Trophoblast cell (in vitro differentiated cells and primary cell): ENCODE measurements around the gene SLC9A1.

Experiments used
- DNase-seq, 2 donors: peaks; one replicate each; pipeline ENCODE4 v3.0.0-alpha.2; 2016
- H2AFZ ChIP-seq: 2 replicates; pipeline ENCODE4 v1.6.1; 2013; ENCODE audit warnings: low read length, moderate library complexity, mild to moderate bottlenecking; ENCODE audit not compliant: insufficient read depth, poor library complexity
- H2AK5ac ChIP-seq: 2 replicates; pipeline ENCODE4 v1.6.1; 2013; ENCODE audit warnings: mild to moderate bottlenecking, low read length
- H2BK120ac ChIP-seq: 2 replicates; pipeline ENCODE4 v1.6.1; 2013; ENCODE audit warnings: low read length, mild to moderate bottlenecking, moderate library complexity; ENCODE audit not compliant: insufficient read depth, poor library complexity
- H2BK12ac ChIP-seq: 2 replicates; pipeline ENCODE4 v1.6.1; 2013; ENCODE audit warnings: mild to moderate bottlenecking, low read length, moderate library complexity
- H2BK5ac ChIP-seq: 2 replicates; pipeline ENCODE4 v1.6.1; 2013; ENCODE audit warnings: low read length, low read depth, moderate library complexity, mild to moderate bottlenecking; ENCODE audit not compliant: poor library complexity
- H3K14ac ChIP-seq: 2 replicates; pipeline ENCODE4 v1.6.1; 2013; ENCODE audit warnings: mild to moderate bottlenecking, low read length
- H3K18ac ChIP-seq: 2 replicates; pipeline ENCODE4 v1.6.1; 2013; ENCODE audit warnings: mild to moderate bottlenecking, low read length
- H3K23ac ChIP-seq: 2 replicates; pipeline ENCODE4 v1.6.1; 2013; ENCODE audit warnings: low read length
- H3K27ac ChIP-seq: 2 replicates; pipeline ENCODE4 v1.5.1; 2013; ENCODE audit warnings: low read depth, mild to moderate bottlenecking, inconsistent platforms, low read length, moderate library complexity
- H3K27me3 ChIP-seq: 2 replicates; pipeline ENCODE4 v1.6.1; 2013; ENCODE audit warnings: inconsistent platforms, mild to moderate bottlenecking, low read length, moderate library complexity; ENCODE audit not compliant: insufficient read depth
- H3K36me3 ChIP-seq, 2 experiments: 1 replicate in 1 of 2; 2 replicates in 1 of 2; pipeline ENCODE4 v1.6.1; 2013; ENCODE audit warnings: low read length in 2 of 2, mild to moderate bottlenecking in 2 of 2, moderate library complexity in 1 of 2; ENCODE audit not compliant: insufficient read depth in 2 of 2, control insufficient read depth in 1 of 2
- H3K4ac ChIP-seq: 2 replicates; pipeline ENCODE4 v1.6.1; 2013; ENCODE audit warnings: low read depth, mild to moderate bottlenecking, low read length, moderate library complexity
- H3K4me1 ChIP-seq, 2 experiments: 1 replicate in 1 of 2; 2 replicates in 1 of 2; pipeline ENCODE4 v1.6.1; 2013; ENCODE audit warnings: low read length in 2 of 2, mild to moderate bottlenecking in 2 of 2, moderate library complexity in 1 of 2; ENCODE audit not compliant: insufficient read depth in 2 of 2, control insufficient read depth in 1 of 2
- H3K4me2 ChIP-seq: 2 replicates; pipeline ENCODE4 v1.6.1; 2013; ENCODE audit warnings: inconsistent platforms, mild to moderate bottlenecking, low read length, moderate library complexity
- H3K4me3 ChIP-seq: 2 replicates; pipeline ENCODE4 v1.5.1; 2013; ENCODE audit warnings: mild to moderate bottlenecking, low read depth, low read length, inconsistent platforms
- H3K79me1 ChIP-seq: one replicate; pipeline ENCODE4 v1.6.1; 2013; ENCODE audit warnings: low read length
- H3K79me2 ChIP-seq: 2 replicates; pipeline ENCODE4 v1.6.1; 2013; ENCODE audit warnings: low read length, mild to moderate bottlenecking; ENCODE audit not compliant: control insufficient read depth, insufficient read depth, poor library complexity
- H3K9ac ChIP-seq: 2 replicates; pipeline ENCODE4 v1.6.1; 2013; ENCODE audit warnings: mild to moderate bottlenecking, low read length
- H3K9me3 ChIP-seq: 2 replicates; pipeline ENCODE4 v1.6.1; 2013; ENCODE audit warnings: low read depth, mild to moderate bottlenecking, control low read depth, inconsistent platforms, low read length; ENCODE audit not compliant: insufficient read depth
- H4K12ac ChIP-seq: 2 replicates; pipeline ENCODE4 v1.6.1; 2013; ENCODE audit warnings: low read depth, mild to moderate bottlenecking, low read length, moderate library complexity
- H4K8ac ChIP-seq: 2 replicates; pipeline ENCODE4 v1.6.1; 2013; ENCODE audit warnings: low read depth, mild to moderate bottlenecking, low read length, moderate library complexity
- H4K91ac ChIP-seq: one replicate; pipeline ENCODE4 v1.6.1; 2013; ENCODE audit warnings: low read depth, mild to moderate bottlenecking, low read length, moderate library complexity
- WGBS: extraction: QIAGEN DNeasy Blood & Tissue Kit; methylation state at CpG from one replicate; pipeline ENCODE4 v1.1.7; 2013; ENCODE audit warnings: missing lambda C conversion rate; ENCODE audit not compliant: insufficient read length, insufficient coverage; ENCODE audit errors: extremely low coverage; 5-methylcytosine and 5-hydroxymethylcytosine counted together

Gene SLC9A1

DNA sequence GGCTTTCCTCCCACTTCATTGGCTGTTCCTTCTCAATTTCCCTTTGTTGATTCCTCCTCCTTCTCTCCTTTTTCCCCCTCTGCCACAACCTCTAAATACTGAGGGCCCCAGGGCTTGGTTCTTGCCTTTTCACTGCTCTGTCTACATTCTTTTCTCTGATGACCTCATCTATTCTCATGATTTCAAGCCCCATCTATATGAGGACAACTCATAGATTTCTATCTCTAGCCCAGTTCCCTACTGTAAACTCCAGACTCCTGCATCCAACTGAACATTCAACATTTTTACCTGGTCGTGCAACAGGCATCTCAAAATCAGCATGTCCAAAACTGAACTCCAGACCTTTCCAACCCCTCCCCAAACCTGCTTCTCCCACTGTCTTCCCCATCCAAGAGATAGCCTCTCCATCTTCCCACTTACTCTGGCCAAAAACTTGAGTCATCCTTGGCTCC, 11.5 kb upstream of the SLC9A1 start:
- H2BK120ac ChIP-seq = peak overlapping the region; percentile 63
- H4K12ac ChIP-seq = no peak overlapping the region
- H3K4me2 ChIP-seq = peak overlapping the region; percentile 30
- H2BK5ac ChIP-seq = no peak overlapping the region
- H2AK5ac ChIP-seq = no peak overlapping the region
- no peak overlapping the region for H3K14ac ChIP-seq
- no peaks in the 10 kb centered on the region for H3K27me3 ChIP-seq
- H3K4me1 ChIP-seq = peaks cover 9 to 11% of the 10 kb centered on the region in 2 experiments
- no peak overlapping the region for H3K23ac ChIP-seq
- H3K18ac ChIP-seq = no peak overlapping the region
- H2BK12ac ChIP-seq = no peak overlapping the region
- H3K9ac ChIP-seq = no peak overlapping the region
- H2AFZ ChIP-seq = no peak overlapping the region
- peaks cover 9% of the 10 kb centered on the region for H3K79me1 ChIP-seq
- no peak overlapping the region for H4K8ac ChIP-seq
- H3K9me3 ChIP-seq = no peaks in the 10 kb centered on the region
- H3K4me3 ChIP-seq = no peak overlapping the region
- no peak overlapping the region for H3K4ac ChIP-seq
- no peaks in the 10 kb centered on the region for H3K79me2 ChIP-seq
- peak overlapping the region; percentile 89 for H3K27ac ChIP-seq
- no CpG with 5 or more reads among the region's 1 CpG for WGBS
- peak; percentile 82 to 91 for DNase-seq
- H4K91ac ChIP-seq = peak overlapping the region; percentile 88
- H3K36me3 ChIP-seq = no peaks in the 10 kb centered on the region

GRCh38 chr1:27163093-27163492, 8.2 kb upstream of the SLC9A1 start:
- H3K18ac ChIP-seq = no peak overlapping the region
- H4K91ac ChIP-seq = no peak overlapping the region
- H3K14ac ChIP-seq = no peak overlapping the region
- H3K4me3 ChIP-seq = no peak overlapping the region
- no CpG with 5 or more reads among the region's 6 CpGs for WGBS
- H4K8ac ChIP-seq = no peak overlapping the region
- no peaks in the 10 kb centered on the region for H3K79me2 ChIP-seq
- no peak overlapping the region for H3K4ac ChIP-seq
- no peak overlapping the region for H2AK5ac ChIP-seq
- no peak overlapping the region for H2AFZ ChIP-seq
- H3K27ac ChIP-seq = no peak overlapping the region
- no peak overlapping the region for H3K9ac ChIP-seq
- H3K79me1 ChIP-seq = peaks cover 11% of the 10 kb centered on the region
- no peak overlapping the region for H3K23ac ChIP-seq
- H2BK120ac ChIP-seq = no peak overlapping the region
- peaks cover 9 to 11% of the 10 kb centered on the region in 2 experiments for H3K4me1 ChIP-seq
- H3K27me3 ChIP-seq = no peaks in the 10 kb centered on the region
- no peaks in the 10 kb centered on the region for H3K36me3 ChIP-seq
- H3K9me3 ChIP-seq = no peaks in the 10 kb centered on the region
- DNase-seq = no peak
- H4K12ac ChIP-seq = no peak overlapping the region
- H2BK5ac ChIP-seq = no peak overlapping the region
- H3K4me2 ChIP-seq = no peak overlapping the region
- no peak overlapping the region for H2BK12ac ChIP-seq

- H3K9me3 ChIP-seq = no peaks in the 10 kb centered on the region
- H3K14ac ChIP-seq = no peak overlapping the region
- no peaks in the 10 kb centered on the region for H3K79me2 ChIP-seq
- H2AFZ ChIP-seq = no peak overlapping the region
- no peak overlapping the region for H3K4me3 ChIP-seq
- no peak overlapping the region for H4K12ac ChIP-seq
- H2AK5ac ChIP-seq = no peak overlapping the region
- WGBS = no CpG with 5 or more reads among the region's 4 CpGs
- peak overlapping the region; percentile 20 for H4K91ac ChIP-seq
- no peak overlapping the region for H3K27ac ChIP-seq
- no peak overlapping the region for H3K4ac ChIP-seq
- H3K36me3 ChIP-seq = no peaks in the 10 kb centered on the region
- H3K23ac ChIP-seq = no peak overlapping the region
- H2BK12ac ChIP-seq = peak overlapping the region; percentile 50
- peak overlapping the region; percentile 57 for H4K8ac ChIP-seq
- no peak overlapping the region for H3K18ac ChIP-seq
- no peak for DNase-seq
- peaks cover 8% of the 10 kb centered on the region for H3K79me1 ChIP-seq
- no peak overlapping the region for H2BK5ac ChIP-seq
- no peaks in the 10 kb centered on the region for H3K27me3 ChIP-seq
- peaks cover 9 to 10% of the 10 kb centered on the region in 2 experiments for H3K4me1 ChIP-seq
- no peak overlapping the region for H3K4me2 ChIP-seq
- no peak overlapping the region for H3K9ac ChIP-seq
- H2BK120ac ChIP-seq = no peak overlapping the region
Observed at GRCh38 chr1:27162090-27162489, 7.2 kb upstream of the SLC9A1 start.

GRCh38 chr1:27161594-27161993, 6.7 kb upstream of the SLC9A1 start:
- no peak overlapping the region for H4K12ac ChIP-seq
- no peak for DNase-seq

More at GRCh38 chr1:27161594-27161993, 6.7 kb upstream of the SLC9A1 start:
- H3K79me2 ChIP-seq = no peaks in the 10 kb centered on the region
- H3K27me3 ChIP-seq = no peaks in the 10 kb centered on the region
- peaks cover 4% of the 10 kb centered on the region for H3K79me1 ChIP-seq
- no peak overlapping the region for H3K4me2 ChIP-seq
- H3K27ac ChIP-seq = no peak overlapping the region
- H3K4me3 ChIP-seq = no peak overlapping the region
- H2BK5ac ChIP-seq = no peak overlapping the region
- H4K8ac ChIP-seq = no peak overlapping the region
- H2BK12ac ChIP-seq = no peak overlapping the region
- H2AK5ac ChIP-seq = no peak overlapping the region
- peaks cover 4 to 5% of the 10 kb centered on the region in 2 experiments for H3K4me1 ChIP-seq
- H4K91ac ChIP-seq = no peak overlapping the region
- no peak overlapping the region for H2AFZ ChIP-seq
- H3K36me3 ChIP-seq = no peaks in the 10 kb centered on the region
- no peak overlapping the region for H3K18ac ChIP-seq
- no CpG with 5 or more reads among the region's 5 CpGs for WGBS
- no peak overlapping the region for H3K23ac ChIP-seq
- H3K9me3 ChIP-seq = no peaks in the 10 kb centered on the region
- H3K14ac ChIP-seq = no peak overlapping the region
- no peak overlapping the region for H2BK120ac ChIP-seq
- no peak overlapping the region for H3K9ac ChIP-seq
- H3K4ac ChIP-seq = no peak overlapping the region
